HCT116 (cell line): Measurements from ENCODE around the gene SSTR3.

Experiments
- EGR1 ChIP-seq: IDR thresholded peaks from 2 replicates; pipeline ENCODE4 v1.6.1; 2012; ENCODE audit warnings: low read depth
- JUND ChIP-seq: IDR thresholded peaks from 2 replicates; pipeline ENCODE4 v1.6.1; 2012
- POLR2A ChIP-seq: IDR thresholded peaks from 2 replicates; pipeline ENCODE4 v1.7.0; 2011; ENCODE audit warnings: borderline replicate concordance; ENCODE audit not compliant: insufficient read depth, insufficient read length; ENCODE audit errors: extremely low read depth
- TF ChIP-seq, protein P1 (sequence below): IDR thresholded peaks from 2 replicates; pipeline ENCODE4 v1.6.1; 2012; ENCODE audit warnings: low read depth
- TF ChIP-seq, protein P2 (sequence below), 3 experiments: fragments of 200-600 bp in 1 of 3; sonication (generic) in 1 of 3; IDR thresholded peaks in 2 of 3; conservative IDR thresholded peaks in 1 of 3; 2 replicates each; pipeline ENCODE4 v1.5.1; 2012 to 2017; ENCODE audit warnings: low read depth in 2 of 3, low read length in 2 of 3, antibody characterized with exemption in 1 of 3, borderline replicate concordance in 1 of 3, control low read depth in 1 of 3, mild to moderate bottlenecking in 1 of 3, mixed read lengths in 1 of 3, mixed run types in 1 of 3, moderate library complexity in 1 of 3; ENCODE audit not compliant: insufficient read depth in 1 of 3

DNA sequence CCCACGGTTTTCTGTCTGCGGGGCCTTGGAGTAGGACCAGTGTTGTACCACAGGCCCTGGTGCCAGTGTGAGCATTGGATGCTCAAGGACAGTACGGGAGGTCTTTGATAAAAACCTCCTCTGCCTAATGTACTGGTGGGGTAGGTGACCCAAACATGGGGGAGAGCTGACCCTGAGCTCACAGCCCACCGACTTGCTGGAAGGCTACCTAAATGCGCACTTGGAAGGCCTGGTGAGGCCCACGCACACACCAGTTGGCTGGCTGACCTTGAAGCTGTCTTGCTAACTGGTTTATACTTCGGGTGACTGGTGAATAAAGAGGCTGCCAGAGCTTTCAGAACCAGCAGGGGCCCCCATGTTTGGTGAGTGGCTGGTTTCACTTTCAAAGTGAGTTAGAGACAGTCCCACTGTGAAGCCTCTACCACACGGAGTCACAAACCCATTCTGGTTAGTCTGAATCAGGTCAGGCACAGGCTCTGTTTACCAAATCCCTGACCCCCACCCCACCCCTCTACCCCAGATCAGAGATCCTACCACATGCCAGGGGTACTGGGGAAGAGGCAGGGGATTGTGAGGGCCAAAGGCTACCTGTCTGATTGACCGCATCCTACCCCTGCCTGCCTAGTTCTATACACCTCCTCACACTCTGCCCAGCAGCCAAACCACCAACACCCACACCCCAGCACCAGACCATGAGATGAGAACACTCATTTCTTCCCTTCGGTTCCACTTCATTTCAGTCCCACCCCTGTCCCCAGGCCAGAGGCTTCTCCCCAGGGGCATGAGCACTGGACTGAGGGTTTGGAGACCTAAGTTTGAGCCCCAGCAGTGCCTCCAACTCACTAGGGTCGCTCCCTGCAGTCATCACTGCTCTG lies 49.8 kb downstream of the SSTR3 start:
- TF ChIP-seq, protein P1, sequence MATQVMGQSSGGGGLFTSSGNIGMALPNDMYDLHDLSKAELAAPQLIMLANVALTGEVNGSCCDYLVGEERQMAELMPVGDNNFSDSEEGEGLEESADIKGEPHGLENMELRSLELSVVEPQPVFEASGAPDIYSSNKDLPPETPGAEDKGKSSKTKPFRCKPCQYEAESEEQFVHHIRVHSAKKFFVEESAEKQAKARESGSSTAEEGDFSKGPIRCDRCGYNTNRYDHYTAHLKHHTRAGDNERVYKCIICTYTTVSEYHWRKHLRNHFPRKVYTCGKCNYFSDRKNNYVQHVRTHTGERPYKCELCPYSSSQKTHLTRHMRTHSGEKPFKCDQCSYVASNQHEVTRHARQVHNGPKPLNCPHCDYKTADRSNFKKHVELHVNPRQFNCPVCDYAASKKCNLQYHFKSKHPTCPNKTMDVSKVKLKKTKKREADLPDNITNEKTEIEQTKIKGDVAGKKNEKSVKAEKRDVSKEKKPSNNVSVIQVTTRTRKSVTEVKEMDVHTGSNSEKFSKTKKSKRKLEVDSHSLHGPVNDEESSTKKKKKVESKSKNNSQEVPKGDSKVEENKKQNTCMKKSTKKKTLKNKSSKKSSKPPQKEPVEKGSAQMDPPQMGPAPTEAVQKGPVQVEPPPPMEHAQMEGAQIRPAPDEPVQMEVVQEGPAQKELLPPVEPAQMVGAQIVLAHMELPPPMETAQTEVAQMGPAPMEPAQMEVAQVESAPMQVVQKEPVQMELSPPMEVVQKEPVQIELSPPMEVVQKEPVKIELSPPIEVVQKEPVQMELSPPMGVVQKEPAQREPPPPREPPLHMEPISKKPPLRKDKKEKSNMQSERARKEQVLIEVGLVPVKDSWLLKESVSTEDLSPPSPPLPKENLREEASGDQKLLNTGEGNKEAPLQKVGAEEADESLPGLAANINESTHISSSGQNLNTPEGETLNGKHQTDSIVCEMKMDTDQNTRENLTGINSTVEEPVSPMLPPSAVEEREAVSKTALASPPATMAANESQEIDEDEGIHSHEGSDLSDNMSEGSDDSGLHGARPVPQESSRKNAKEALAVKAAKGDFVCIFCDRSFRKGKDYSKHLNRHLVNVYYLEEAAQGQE: no peak
- TF ChIP-seq JUND (no peak), EGR1 (no peak), POLR2A (no peak)
- TF ChIP-seq, protein P2, sequence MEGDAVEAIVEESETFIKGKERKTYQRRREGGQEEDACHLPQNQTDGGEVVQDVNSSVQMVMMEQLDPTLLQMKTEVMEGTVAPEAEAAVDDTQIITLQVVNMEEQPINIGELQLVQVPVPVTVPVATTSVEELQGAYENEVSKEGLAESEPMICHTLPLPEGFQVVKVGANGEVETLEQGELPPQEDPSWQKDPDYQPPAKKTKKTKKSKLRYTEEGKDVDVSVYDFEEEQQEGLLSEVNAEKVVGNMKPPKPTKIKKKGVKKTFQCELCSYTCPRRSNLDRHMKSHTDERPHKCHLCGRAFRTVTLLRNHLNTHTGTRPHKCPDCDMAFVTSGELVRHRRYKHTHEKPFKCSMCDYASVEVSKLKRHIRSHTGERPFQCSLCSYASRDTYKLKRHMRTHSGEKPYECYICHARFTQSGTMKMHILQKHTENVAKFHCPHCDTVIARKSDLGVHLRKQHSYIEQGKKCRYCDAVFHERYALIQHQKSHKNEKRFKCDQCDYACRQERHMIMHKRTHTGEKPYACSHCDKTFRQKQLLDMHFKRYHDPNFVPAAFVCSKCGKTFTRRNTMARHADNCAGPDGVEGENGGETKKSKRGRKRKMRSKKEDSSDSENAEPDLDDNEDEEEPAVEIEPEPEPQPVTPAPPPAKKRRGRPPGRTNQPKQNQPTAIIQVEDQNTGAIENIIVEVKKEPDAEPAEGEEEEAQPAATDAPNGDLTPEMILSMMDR (IDR thresholded peaks at IDR 0.05 in 2 of 3, conservative IDR thresholded peaks at IDR 0.05 in 1 of 3; ENCODE audit: borderline replicate concordance in 1 of 3, insufficient read depth in 1 of 3, low read depth in 2 of 3, low read length in 2 of 3): no peak
